Liver (tissue), 9 donors: ENCODE results near the gene DTNA. TPM values are rescaled to one million over a fixed set of nuclear protein-coding genes. Genes with fewer than 3 reads are reported as not detected.

Experiments
- DNase-seq: peaks from one replicate; pipeline ENCODE4 v3.0.0-alpha.2; 2017; ENCODE audit warnings: low spot score
- H3K27ac ChIP-seq, 2 donors: one replicate each; pipeline ENCODE4 v1.7.0; 2013; ENCODE audit warnings: inconsistent platforms in 2 of 2, low read length in 2 of 2, control low read depth in 1 of 2, low read depth in 1 of 2, mild to moderate bottlenecking in 1 of 2
- H3K27me3 ChIP-seq, 4 donors: one replicate each; pipeline versions ENCODE4 v1.6.1 to v1.7.0; 2013; ENCODE audit warnings: low read length in 3 of 4, inconsistent platforms in 1 of 4, mild to moderate bottlenecking in 1 of 4, moderate library complexity in 1 of 4; ENCODE audit not compliant: control insufficient read depth in 4 of 4, insufficient read depth in 4 of 4
- H3K36me3 ChIP-seq, 4 donors: one replicate each; pipeline versions ENCODE4 v1.6.1 to v1.7.0; 2013; ENCODE audit warnings: low read length in 3 of 4, mild to moderate bottlenecking in 3 of 4, low read depth in 1 of 4, moderate library complexity in 1 of 4; ENCODE audit not compliant: control insufficient read depth in 4 of 4, insufficient read depth in 3 of 4
- H3K4me1 ChIP-seq, 4 donors: one replicate each; pipeline versions ENCODE4 v1.6.1 to v1.7.0; 2013; ENCODE audit warnings: low read length in 3 of 4, mild to moderate bottlenecking in 3 of 4, moderate library complexity in 1 of 4; ENCODE audit not compliant: control insufficient read depth in 4 of 4, insufficient read depth in 4 of 4
- H3K4me3 ChIP-seq, 3 donors: one replicate each; pipeline versions ENCODE4 v1.6.1 to v1.7.0; 2013; ENCODE audit warnings: low read length in 3 of 3, control low read depth in 1 of 3, low read depth in 1 of 3, mild to moderate bottlenecking in 1 of 3
- H3K9ac ChIP-seq, 2 donors: one replicate each; pipeline ENCODE4 v1.7.0; 2013; ENCODE audit warnings: low read length in 2 of 2, mild to moderate bottlenecking in 2 of 2, moderate library complexity in 2 of 2, control low read depth in 1 of 2, low read depth in 1 of 2
- H3K9me3 ChIP-seq, 4 donors: one replicate each; pipeline versions ENCODE4 v1.6.1 to v1.7.0; 2013; ENCODE audit warnings: low read length in 3 of 4; ENCODE audit not compliant: control insufficient read depth in 4 of 4
- ATF3 ChIP-seq: IDR thresholded peaks from 2 replicates; pipeline ENCODE4 v1.6.1; 2016; ENCODE audit warnings: antibody characterized with exemption
- CTCF ChIP-seq: fragments of 150-350 bp; IDR thresholded peaks from 2 replicates; pipeline ENCODE4 v1.5.1; 2017; ENCODE audit warnings: improper control_type of control experiment, low read depth, low read length; ENCODE audit not compliant: missing input control
- EGR1 ChIP-seq, 2 donors: IDR thresholded peaks; 2 replicates each; pipeline ENCODE4 v1.6.1; 2016 to 2018; ENCODE audit warnings: antibody characterized with exemption in 2 of 2, low read depth in 2 of 2
- FOXA1 ChIP-seq: IDR thresholded peaks from 2 replicates; pipeline ENCODE4 v1.6.1; 2016; ENCODE audit warnings: antibody characterized with exemption
- FOXA2 ChIP-seq: IDR thresholded peaks from 2 replicates; pipeline ENCODE4 v1.6.1; 2016; ENCODE audit warnings: antibody characterized with exemption
- GABPA ChIP-seq, 2 donors: IDR thresholded peaks in 1 of 2; conservative IDR thresholded peaks in 1 of 2; 2 replicates each; pipeline ENCODE4 v1.6.1; 2016; ENCODE audit warnings: antibody characterized with exemption in 2 of 2, mild to moderate bottlenecking in 1 of 2, moderate library complexity in 1 of 2
- HNF4A ChIP-seq, 2 donors: conservative IDR thresholded peaks; 2 replicates each; pipeline ENCODE4 v1.6.1; 2016; ENCODE audit warnings: antibody characterized with exemption in 2 of 2, mild to moderate bottlenecking in 2 of 2
- HNF4G ChIP-seq: IDR thresholded peaks from 2 replicates; pipeline ENCODE4 v1.6.1; 2016; ENCODE audit warnings: antibody characterized with exemption
- JUND ChIP-seq, 2 donors: IDR thresholded peaks; 2 replicates each; pipeline ENCODE4 v1.6.1; 2016; ENCODE audit warnings: antibody characterized with exemption in 2 of 2
- MAX ChIP-seq: IDR thresholded peaks from 2 replicates; pipeline ENCODE4 v1.6.1; 2016; ENCODE audit warnings: antibody characterized with exemption
- NR2F2 ChIP-seq: IDR thresholded peaks from 2 replicates; pipeline ENCODE4 v1.6.1; 2016; ENCODE audit warnings: antibody characterized with exemption
- RAD21 ChIP-seq, 2 donors: IDR thresholded peaks; 2 replicates each; pipeline ENCODE4 v1.6.1; 2016; ENCODE audit warnings: antibody characterized with exemption in 2 of 2, mild to moderate bottlenecking in 2 of 2
- REST ChIP-seq: IDR thresholded peaks from 2 replicates; pipeline ENCODE4 v1.6.1; 2016; ENCODE audit warnings: antibody characterized with exemption, mild to moderate bottlenecking
- RXRA ChIP-seq, 2 donors: IDR thresholded peaks; 2 replicates each; pipeline ENCODE4 v1.6.1; 2017 to 2018; ENCODE audit warnings: antibody characterized with exemption in 2 of 2, mild to moderate bottlenecking in 1 of 2
- SP1 ChIP-seq: IDR thresholded peaks from 2 replicates; pipeline ENCODE4 v1.6.1; 2018; ENCODE audit warnings: antibody characterized with exemption, mild to moderate bottlenecking
- TAF1 ChIP-seq: conservative IDR thresholded peaks from 2 replicates; pipeline ENCODE4 v1.6.1; 2016; ENCODE audit warnings: antibody characterized with exemption, mild to moderate bottlenecking
- YY1 ChIP-seq: IDR thresholded peaks from 2 replicates; pipeline ENCODE4 v1.6.1; 2016; ENCODE audit warnings: antibody characterized with exemption, mild to moderate bottlenecking
- ZBTB33 ChIP-seq: IDR thresholded peaks from 2 replicates; pipeline ENCODE4 v1.6.1; 2016; ENCODE audit warnings: antibody characterized with exemption
- WGBS: extraction: QIAGEN DNeasy Blood & Tissue Kit; methylation state at CpG from one replicate; pipeline ENCODE4 v1.1.7; 2013; 5-methylcytosine and 5-hydroxymethylcytosine counted together
- polyA plus RNA-seq, 2 donors: library from polyadenylated mRNA; stranded (reverse) in 1 of 2; unstranded in 1 of 2; fragments of 200-250 nt in 1 of 2; fragments of >200 nt in 1 of 2; fragmentation: Nextera tagmentation in 1 of 2; extraction: Ambion mirVana in 1 of 2; gene quantifications; one replicate each; pipeline versions ENCODE4 v1.2.1 to v1.2.3, GENCODE V29; 2013 to 2015
- total RNA-seq, 2 donors: library from RNA; depleted of rRNA; stranded (reverse); fragments of >200 nt; gene quantifications; one replicate each; pipeline ENCODE4 v1.2.3, GENCODE V29; 2014
- donor health status: healthy.
- donor health status: healthy.
- donor health status: healthy.
- donor health status: healthy.
- donor health status: healthy.

The DTNA gene
- total and polyA plus RNA-seq, 4 donors = 0.33 to 3.2 (median 1.4) TPM

- H3K36me3 ChIP-seq = no peaks in the 10 kb centered on the region
- H3K9ac ChIP-seq = no peak overlapping the region
- H3K4me1 ChIP-seq = no peaks in the 10 kb centered on the region
- H3K9me3 ChIP-seq = no peaks in the 10 kb centered on the region
- no peak overlapping the region for H3K27ac ChIP-seq
- 82% methylated on average over 1 of the region's 1 CpG for WGBS
- no peak for DNase-seq
- H3K4me3 ChIP-seq = no peak overlapping the region
- no peaks in the 10 kb centered on the region for H3K27me3 ChIP-seq
- no peak for TF ChIP-seq RAD21 (IDR thresholded peaks at IDR 0.05)
- TF ChIP-seq YY1 = no peak
- no peak for TF ChIP-seq ZBTB33
- TF ChIP-seq NR2F2 = no peak
- no peak for TF ChIP-seq SP1
- no peak for TF ChIP-seq FOXA2
- no peak for TF ChIP-seq REST
- TF ChIP-seq MAX = no peak
- no peak for TF ChIP-seq EGR1 (IDR thresholded peaks at IDR 0.05; ENCODE audit: low read depth in 2 of 2)
- TF ChIP-seq CTCF = no peak
- TF ChIP-seq HNF4G = no peak
- TF ChIP-seq HNF4A (conservative IDR thresholded peaks at IDR 0.05) = no peak
- no peak for TF ChIP-seq FOXA1
Observed at GRCh38 chr18:34740101-34740500, 30.0 kb downstream of the DTNA start.

- H3K27me3 ChIP-seq = no peaks in the 10 kb centered on the region
- no peaks in the 10 kb centered on the region for H3K4me1 ChIP-seq
- H3K9ac ChIP-seq = no peak overlapping the region
- H3K9me3 ChIP-seq = no peaks in the 10 kb centered on the region
- H3K27ac ChIP-seq = no peak overlapping the region
- 95% methylated on average over 3 of the region's 3 CpGs for WGBS
- H3K4me3 ChIP-seq = no peak overlapping the region
- H3K36me3 ChIP-seq = no peaks in the 10 kb centered on the region
- no peak for DNase-seq
- TF ChIP-seq CTCF (no peak), REST (no peak), HNF4A (conservative IDR thresholded peaks at IDR 0.05) (no peak), SP1 (no peak), HNF4G (no peak), GABPA (IDR thresholded peaks at IDR 0.05 in 1 of 2, conservative IDR thresholded peaks at IDR 0.05 in 1 of 2) (no peak), TAF1 (no peak), JUND (IDR thresholded peaks at IDR 0.05) (no peak), ATF3 (no peak), YY1 (no peak), RAD21 (IDR thresholded peaks at IDR 0.05) (no peak), FOXA2 (no peak), MAX (no peak), RXRA (IDR thresholded peaks at IDR 0.05) (no peak), EGR1 (IDR thresholded peaks at IDR 0.05; ENCODE audit: low read depth in 2 of 2) (no peak), NR2F2 (no peak)
Observed at GRCh38 chr18:34740724-34741123, 30.6 kb downstream of the DTNA start.
